ENCODE measurements around the gene FGF3. TPM values are rescaled to one million over a fixed set of nuclear protein-coding genes. Genes with fewer than 3 reads are reported as not detected.
"Not testable (repeated sequence)": the region's sequence is repeated elsewhere in the genome, so short reads cannot be mapped to it uniquely, and the experiment has no call there.

FGF3 gene
- total RNA-seq, 1 donor from 2014 or later = not detected

DNA sequence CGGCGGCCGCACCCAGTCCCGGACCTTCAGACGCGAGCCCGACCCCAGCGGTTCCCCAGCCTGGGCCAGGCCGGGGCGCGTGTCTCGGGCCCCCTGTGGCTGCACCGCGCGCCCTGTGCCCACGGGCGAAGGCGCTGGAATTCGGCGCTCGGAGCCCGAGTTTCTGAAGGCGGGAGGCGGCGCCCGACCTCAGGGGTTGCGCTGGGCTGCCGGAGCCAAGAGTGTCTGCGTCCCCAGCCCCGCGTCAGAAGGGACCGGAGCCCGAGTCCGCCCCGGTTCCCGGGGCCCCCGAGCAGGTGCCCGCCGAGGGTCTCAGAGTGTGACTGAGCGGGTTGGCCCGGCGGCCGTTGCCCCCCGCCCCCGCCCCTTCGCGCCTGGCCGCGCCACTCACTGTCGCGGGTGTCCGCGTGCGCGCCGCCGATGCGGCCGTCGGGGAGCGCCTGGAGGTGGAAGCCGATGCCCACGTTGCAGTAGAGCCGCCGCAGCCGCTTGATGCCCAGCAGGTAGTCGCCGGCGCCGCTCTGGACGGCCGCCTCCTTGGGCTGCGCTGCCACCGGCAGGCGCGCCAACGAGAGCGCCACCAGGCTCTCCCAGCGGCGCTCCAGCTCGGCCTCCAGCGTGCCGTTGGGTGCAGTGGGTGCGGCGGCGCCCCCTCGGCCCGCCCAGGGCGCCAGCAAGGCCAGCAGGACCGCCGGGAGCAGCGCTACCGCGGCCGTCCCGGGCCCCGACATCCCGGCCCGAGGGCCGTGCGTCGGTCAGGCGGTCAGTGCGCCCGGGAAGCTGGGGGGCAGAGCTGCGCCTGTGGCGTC is 44.7 kb downstream of the FGF3 start:
- Histone ChIP-seq H3K27ac (no peak overlapping the region), H3K27me3 (peaks cover 5% of the 10 kb centered on the region)

DNA sequence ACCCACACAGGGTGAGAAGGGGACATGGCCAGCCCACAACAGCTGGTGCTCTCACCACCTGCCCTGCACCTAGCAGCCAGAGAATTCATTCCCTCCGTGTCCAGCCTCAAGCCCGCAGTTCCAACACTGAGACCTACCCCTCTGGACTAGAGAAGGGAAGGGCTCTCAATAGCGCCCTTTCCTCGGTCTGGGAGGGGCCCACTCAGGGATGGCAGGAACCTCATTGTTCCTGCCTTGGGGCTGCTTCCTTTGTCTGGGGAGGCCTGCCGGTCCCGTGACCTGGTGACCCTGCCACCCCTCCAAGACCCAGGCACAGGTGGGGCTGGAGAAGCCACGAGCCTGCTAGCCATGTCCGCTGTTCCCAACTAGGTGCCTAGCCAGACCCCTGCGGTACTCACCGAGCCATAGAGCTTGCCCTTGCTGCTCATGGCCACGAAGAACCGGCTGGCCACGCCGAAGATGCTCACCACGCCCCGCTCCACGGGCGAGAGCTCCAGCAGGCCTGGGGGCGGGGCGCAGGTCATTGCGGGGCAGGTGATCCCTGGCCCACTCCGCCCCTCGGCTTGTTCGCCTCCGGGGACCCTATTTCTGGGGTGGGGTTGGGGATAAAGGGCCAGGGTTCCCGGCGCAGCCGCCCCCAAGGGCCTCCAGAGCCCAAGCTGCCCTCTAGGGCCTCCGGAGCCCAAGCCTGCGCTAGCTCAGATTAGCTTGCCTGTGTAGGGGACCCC is 45.4 kb downstream of the FGF3 start:
- intact Hi-C loops (cut with DNase I) = no loop called here
- H3K4me3 ChIP-seq = no peak overlapping the region
- no peak overlapping the region for H3K27ac ChIP-seq
- TF ChIP-seq, protein P1, sequence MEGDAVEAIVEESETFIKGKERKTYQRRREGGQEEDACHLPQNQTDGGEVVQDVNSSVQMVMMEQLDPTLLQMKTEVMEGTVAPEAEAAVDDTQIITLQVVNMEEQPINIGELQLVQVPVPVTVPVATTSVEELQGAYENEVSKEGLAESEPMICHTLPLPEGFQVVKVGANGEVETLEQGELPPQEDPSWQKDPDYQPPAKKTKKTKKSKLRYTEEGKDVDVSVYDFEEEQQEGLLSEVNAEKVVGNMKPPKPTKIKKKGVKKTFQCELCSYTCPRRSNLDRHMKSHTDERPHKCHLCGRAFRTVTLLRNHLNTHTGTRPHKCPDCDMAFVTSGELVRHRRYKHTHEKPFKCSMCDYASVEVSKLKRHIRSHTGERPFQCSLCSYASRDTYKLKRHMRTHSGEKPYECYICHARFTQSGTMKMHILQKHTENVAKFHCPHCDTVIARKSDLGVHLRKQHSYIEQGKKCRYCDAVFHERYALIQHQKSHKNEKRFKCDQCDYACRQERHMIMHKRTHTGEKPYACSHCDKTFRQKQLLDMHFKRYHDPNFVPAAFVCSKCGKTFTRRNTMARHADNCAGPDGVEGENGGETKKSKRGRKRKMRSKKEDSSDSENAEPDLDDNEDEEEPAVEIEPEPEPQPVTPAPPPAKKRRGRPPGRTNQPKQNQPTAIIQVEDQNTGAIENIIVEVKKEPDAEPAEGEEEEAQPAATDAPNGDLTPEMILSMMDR (IDR thresholded peaks at IDR 0.05) = no peak
- no peak for DNase-seq (ENCODE audit: low spot score in 2 of 2)
- no peaks in the 10 kb centered on the region for H3K4me1 ChIP-seq
- H3K36me3 ChIP-seq = no peaks in the 10 kb centered on the region
- H3K27me3 ChIP-seq = peaks cover 5% of the 10 kb centered on the region
- no peaks in the 10 kb centered on the region for H3K9me3 ChIP-seq

More for the DNA sequence above, 44.7 kb downstream of the FGF3 start:
- H3K36me3 ChIP-seq = no peaks in the 10 kb centered on the region
- H3K4me3 ChIP-seq = no peak overlapping the region
- TF ChIP-seq, protein P1 (IDR thresholded peaks at IDR 0.05) = no peak
- H3K4me1 ChIP-seq = no peaks in the 10 kb centered on the region
- DNase-seq (ENCODE audit: low spot score in 2 of 2) = no peak
- intact Hi-C loops (cut with DNase I) = no loop called here
- H3K9me3 ChIP-seq = no peaks in the 10 kb centered on the region

DNA sequence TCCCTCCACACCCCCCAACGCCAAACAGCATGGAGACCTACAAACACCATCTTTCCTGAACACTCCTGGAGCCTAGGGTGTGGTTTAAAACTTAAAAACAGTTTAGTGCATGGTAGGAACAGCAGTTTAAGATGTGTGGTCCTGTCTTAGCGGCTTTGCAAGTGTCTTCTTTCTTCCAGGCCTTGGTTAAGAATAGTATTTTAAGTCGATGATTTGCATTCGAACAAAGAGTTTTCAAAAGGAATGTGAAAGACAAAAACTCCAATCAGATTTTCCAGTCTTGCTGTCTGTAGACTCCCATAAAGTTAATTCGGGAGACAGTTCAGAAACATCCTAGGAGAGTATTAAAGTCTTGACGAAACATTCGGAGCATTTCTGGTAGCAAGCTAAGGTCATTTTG is 47.8 kb downstream of the FGF3 start:
- no peaks in the 10 kb centered on the region for H3K4me1 ChIP-seq
- no peaks in the 10 kb centered on the region for H3K9me3 ChIP-seq
- intact Hi-C loops (cut with DNase I) = no loop called here
- H3K4me3 ChIP-seq = no peak overlapping the region
- DNase-seq (ENCODE audit: low spot score in 2 of 2) = no peak
- TF ChIP-seq, protein P1 (IDR thresholded peaks at IDR 0.05) = no peak
- peaks cover 5% of the 10 kb centered on the region for H3K27me3 ChIP-seq
- H3K27ac ChIP-seq = no peak overlapping the region
- no peaks in the 10 kb centered on the region for H3K36me3 ChIP-seq

DNA sequence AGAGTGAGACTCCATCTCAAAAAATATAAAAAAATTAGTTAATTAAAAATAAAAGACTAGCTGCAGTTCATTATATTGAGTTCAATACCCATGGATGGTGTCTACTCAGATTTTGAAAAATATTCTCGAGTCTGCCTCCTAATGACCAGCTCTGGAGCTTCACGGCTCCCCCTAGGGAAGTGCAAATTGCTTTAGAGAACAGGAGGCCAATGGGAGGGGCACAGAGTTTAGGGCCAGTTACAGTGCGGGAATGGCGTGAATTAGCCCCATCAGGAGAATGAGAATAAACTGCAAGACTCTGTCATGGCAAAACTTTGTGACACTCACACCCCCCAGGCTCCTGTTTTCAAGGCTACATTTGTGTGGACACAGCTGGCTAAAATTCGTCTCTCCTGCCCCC is 48.7 kb downstream of the FGF3 start:
- intact Hi-C loops (cut with DNase I) = no loop called here
- Histone ChIP-seq H3K9me3 (no peaks in the 10 kb centered on the region), H3K4me3 (no peak overlapping the region), H3K4me1 (no peaks in the 10 kb centered on the region), H3K36me3 (no peaks in the 10 kb centered on the region), H3K27ac (no peak overlapping the region), H3K27me3 (peaks cover 5% of the 10 kb centered on the region)
- TF ChIP-seq, protein P1 (IDR thresholded peaks at IDR 0.05) = no peak
- DNase-seq (ENCODE audit: low spot score in 2 of 2) = no peak

DNA sequence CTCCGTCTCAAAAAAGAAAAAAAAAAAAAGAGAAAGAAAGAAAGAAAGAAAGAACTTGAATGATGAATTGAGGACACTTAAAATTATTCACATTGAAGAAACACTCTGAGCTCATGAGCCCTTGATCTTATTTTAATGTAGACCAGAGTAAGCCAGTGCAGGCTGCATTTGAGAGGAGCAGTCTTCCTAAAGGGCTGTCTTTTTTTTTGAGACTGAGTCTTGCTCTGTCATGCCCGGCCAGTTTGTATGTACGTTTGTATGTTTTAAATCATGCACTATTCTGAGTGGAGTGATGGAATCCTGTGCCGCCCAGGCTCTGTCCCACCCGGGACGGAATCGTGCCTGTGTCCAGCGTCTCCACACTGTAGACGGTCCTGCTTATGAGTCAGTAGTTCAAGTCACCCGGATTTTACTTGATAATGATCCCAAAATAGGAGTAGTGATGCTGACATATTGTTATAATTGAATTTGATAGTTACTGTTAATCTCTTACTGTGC is 53.7 kb downstream of the FGF3 start:
- H3K36me3 ChIP-seq = no peaks in the 10 kb centered on the region
- TF ChIP-seq, protein P1 (IDR thresholded peaks at IDR 0.05) = no peak
- H3K27ac ChIP-seq = no peak overlapping the region
- intact Hi-C loops (cut with DNase I) = no loop called here
- no peak overlapping the region for H3K4me3 ChIP-seq
- DNase-seq (ENCODE audit: low spot score in 2 of 2) = no peak
- no peaks in the 10 kb centered on the region for H3K4me1 ChIP-seq
- no peaks in the 10 kb centered on the region for H3K27me3 ChIP-seq
- no peaks in the 10 kb centered on the region for H3K9me3 ChIP-seq

DNA sequence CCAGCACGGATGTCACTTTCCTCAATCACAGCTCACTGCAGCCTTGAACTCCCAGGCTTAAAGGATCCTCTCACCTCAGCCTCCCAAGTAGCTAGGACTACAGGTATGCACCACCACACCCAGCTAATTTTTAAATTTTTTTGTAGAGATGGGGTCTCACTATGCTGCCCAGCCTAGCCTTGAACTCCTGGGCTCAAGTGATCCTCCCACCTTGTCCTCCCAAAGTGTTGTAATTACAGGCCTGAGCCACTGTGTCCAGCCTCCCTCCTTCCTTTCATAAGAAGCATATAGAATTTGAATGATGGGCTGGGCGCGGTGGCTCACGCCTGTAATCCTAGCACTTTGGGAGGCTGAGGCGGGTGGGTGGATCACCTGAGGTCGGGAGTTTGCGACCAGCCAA is 54.3 kb downstream of the FGF3 start:
- H3K27me3 ChIP-seq; intact Hi-C loops (cut with DNase I); H3K4me3 ChIP-seq; DNase-seq (ENCODE audit: low spot score in 2 of 2); H3K9me3 ChIP-seq; H3K27ac ChIP-seq; H3K36me3 ChIP-seq; H3K4me1 ChIP-seq: not testable (repeated sequence)

Measured in ascending aorta (tissue), 2 donors.